Mucosa of descending colon (tissue), 3 donors: ENCODE measurements around the gene RIN3. TPM values are rescaled to one million over a fixed set of nuclear protein-coding genes. Genes with fewer than 3 reads are reported as not detected.

ENCODE experiments used
- ATAC-seq: fragments of 200-7000 bp; cut with Tn5 transposase; one replicate; pipeline ENCODE4 v1.9.1; 2020; ENCODE audit warnings: mild to moderate bottlenecking, moderate library complexity
- DNase-seq, 3 donors: peaks; one replicate each; pipeline ENCODE4 v3.0.0-alpha.2; 2020
- H3K36me3 ChIP-seq: fragments of 200-600 bp; one replicate; pipeline ENCODE4 v1.8.0; 2021; ENCODE audit warnings: low read depth, mild to moderate bottlenecking
- H3K4me1 ChIP-seq: fragments of 200-600 bp; one replicate; pipeline ENCODE4 v1.8.0; 2021; ENCODE audit warnings: low read depth, mild to moderate bottlenecking
- H3K4me3 ChIP-seq: fragments of 200-600 bp; one replicate; pipeline ENCODE4 v1.8.0; 2021; ENCODE audit warnings: mild to moderate bottlenecking
- H3K9me3 ChIP-seq: fragments of 200-600 bp; one replicate; pipeline ENCODE4 v1.8.0; 2021; ENCODE audit warnings: mild to moderate bottlenecking
- intact Hi-C, 2 donors: fragments of 100-400 bp; cut with DNase I in 1 of 2; cut with micrococcal nuclease in 1 of 2; formaldehyde crosslinking; loops; one replicate each; pipeline versions ENCODE4 v1.11.0 to v1.11.1; 2022; cut with DNase I, micrococcal nuclease
- total RNA-seq, 3 donors: library from RNA; stranded (reverse); fragmentation: NEBNext Ultra II Directional in 2 of 3; extraction: Animal tissue kit (Norgen Biotek cat#: 25700) in 2 of 3; gene quantifications; one replicate each; pipeline versions ENCODE4 v1.2.1 to v1.2.4, GENCODE V29; 2021 to 2023
- TF ChIP-seq, protein P1 (sequence below): fragments of 200-600 bp; IDR thresholded peaks from one replicate; pipeline ENCODE4 v1.8.0; 2022; ENCODE audit warnings: antibody characterized with exemption, mild to moderate bottlenecking
- donor health status: DM: no; HTN: no; CAD: no; lungs with moderate emphysema.
- donor health status: DM: no; HTN: no; CAD: no.
- donor health status: DM: no; HTN: yes; CAD: no.

The RIN3 gene
- total RNA-seq, 3 donors from 2014 or later = 26.2 to 51.0 (median 32.9) TPM

DNA sequence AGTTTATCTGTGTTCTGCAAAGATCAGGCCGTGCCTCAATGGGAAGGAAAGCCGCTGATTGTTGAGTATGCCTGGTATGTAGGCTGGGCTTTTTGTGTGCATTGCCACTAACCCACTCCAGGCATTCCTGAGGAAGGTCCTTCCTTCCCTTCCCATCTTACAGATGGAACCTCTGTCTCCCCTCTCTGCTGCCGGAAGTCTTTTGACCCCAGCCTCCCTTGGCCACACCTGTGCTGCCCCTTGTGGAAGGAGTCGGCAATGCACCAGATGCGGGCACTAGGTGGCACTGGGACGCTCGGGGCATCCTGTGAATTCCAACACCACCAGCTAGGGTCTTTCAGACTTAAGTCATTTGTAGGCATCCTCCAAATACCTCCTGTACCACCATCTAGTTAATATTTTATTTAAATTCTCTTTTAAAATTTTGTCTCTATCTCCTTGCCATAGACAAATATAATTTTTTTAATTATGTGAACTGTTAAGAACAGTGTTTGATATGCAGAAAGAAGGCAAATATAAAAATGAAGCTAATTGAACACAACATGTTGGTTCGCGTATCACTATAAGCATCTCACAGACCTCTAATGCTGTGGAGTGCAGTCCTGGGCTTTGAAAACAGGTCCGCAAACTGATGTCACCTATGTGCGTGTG lies 99.6 kb downstream of the RIN3 start:
- ATAC-seq = no peak
- no peaks in the 10 kb centered on the region for H3K9me3 ChIP-seq
- H3K4me1 ChIP-seq = peaks cover 16% of the 10 kb centered on the region
- no peaks in the 10 kb centered on the region for H3K36me3 ChIP-seq
- TF ChIP-seq, protein P1, sequence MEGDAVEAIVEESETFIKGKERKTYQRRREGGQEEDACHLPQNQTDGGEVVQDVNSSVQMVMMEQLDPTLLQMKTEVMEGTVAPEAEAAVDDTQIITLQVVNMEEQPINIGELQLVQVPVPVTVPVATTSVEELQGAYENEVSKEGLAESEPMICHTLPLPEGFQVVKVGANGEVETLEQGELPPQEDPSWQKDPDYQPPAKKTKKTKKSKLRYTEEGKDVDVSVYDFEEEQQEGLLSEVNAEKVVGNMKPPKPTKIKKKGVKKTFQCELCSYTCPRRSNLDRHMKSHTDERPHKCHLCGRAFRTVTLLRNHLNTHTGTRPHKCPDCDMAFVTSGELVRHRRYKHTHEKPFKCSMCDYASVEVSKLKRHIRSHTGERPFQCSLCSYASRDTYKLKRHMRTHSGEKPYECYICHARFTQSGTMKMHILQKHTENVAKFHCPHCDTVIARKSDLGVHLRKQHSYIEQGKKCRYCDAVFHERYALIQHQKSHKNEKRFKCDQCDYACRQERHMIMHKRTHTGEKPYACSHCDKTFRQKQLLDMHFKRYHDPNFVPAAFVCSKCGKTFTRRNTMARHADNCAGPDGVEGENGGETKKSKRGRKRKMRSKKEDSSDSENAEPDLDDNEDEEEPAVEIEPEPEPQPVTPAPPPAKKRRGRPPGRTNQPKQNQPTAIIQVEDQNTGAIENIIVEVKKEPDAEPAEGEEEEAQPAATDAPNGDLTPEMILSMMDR = peak; percentile 47
- DNase-seq = peak in 2 of 3 donors; percentile 65 to 74
- H3K4me3 ChIP-seq = no peak overlapping the region
- intact Hi-C loops = no loop called here

DNA sequence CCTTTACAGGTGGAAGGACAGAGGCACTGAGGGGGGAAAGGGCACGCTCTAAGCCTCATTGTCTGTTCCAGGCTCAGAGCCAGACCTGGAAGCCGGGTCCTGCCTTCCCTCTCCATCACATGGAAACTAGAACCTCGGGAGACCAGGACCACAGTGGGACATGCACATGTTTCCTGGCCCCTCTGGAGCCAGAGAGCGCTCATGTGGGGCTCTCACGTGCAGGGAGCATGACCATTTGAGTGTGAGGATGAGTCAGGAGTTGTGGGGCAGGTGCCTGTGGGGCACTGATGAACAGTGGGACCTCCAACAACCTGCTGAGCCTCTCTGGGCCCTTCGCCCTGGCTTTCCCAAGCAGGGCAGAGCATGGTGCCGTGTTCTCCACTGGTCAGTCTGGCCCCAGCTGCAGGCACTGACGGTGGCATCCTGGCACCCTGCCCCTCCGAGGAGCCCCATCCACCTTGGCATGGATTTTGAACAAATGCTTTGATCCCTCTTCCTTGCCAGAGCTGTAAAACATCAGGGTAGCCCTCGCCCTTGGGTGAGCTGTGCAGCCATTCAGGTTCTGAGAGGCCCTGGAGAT lies 100.2 kb downstream of the RIN3 start:
- TF ChIP-seq, protein P1 = no peak
- DNase-seq (no peak), ATAC-seq (no peak)
- Histone ChIP-seq H3K9me3 (no peaks in the 10 kb centered on the region), H3K4me3 (no peak overlapping the region), H3K36me3 (no peaks in the 10 kb centered on the region), H3K4me1 (peaks cover 12% of the 10 kb centered on the region)
- intact Hi-C loops = no loop called here

DNA sequence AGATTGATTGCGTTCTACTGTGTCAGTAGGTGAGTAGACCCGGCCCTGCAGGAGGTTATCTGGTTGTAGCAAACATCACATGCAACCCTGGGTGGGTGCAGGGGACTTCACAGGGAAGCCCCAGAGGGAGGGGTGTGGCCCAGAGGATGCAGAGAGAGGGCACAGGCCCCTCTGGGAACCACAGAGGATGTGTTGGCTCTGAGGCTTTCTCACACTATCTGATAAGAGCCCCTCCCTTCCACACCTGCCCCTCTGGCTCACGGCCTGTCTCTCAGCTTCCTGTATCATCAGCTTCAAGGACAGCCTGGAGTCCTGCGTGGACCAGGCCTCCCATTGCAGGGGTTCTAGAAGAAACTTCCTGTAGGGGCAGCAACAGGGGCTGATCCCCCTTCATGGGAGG lies 101.9 kb downstream of the RIN3 start:
- intact Hi-C loops = no loop called here
- TF ChIP-seq, protein P1 = no peak
- DNase-seq = peak in 2 of 3 donors; percentile 26 to 73
- H3K4me3 ChIP-seq = no peak overlapping the region
- H3K4me1 ChIP-seq = peaks cover 10% of the 10 kb centered on the region
- H3K36me3 ChIP-seq = no peaks in the 10 kb centered on the region
- no peaks in the 10 kb centered on the region for H3K9me3 ChIP-seq
- peak; percentile 64 for ATAC-seq

- intact Hi-C loops = no loop called here
- H3K4me1 ChIP-seq = peaks cover 4% of the 10 kb centered on the region
- TF ChIP-seq, protein P1 = no peak
- H3K36me3 ChIP-seq = no peaks in the 10 kb centered on the region
- DNase-seq (no peak), ATAC-seq (peak; percentile 22)
- no peak overlapping the region for H3K4me3 ChIP-seq
- no peaks in the 10 kb centered on the region for H3K9me3 ChIP-seq
These were observed 102.6 kb downstream of the RIN3 start for GRCh38 chr14:92616178-92616577.

- ATAC-seq = no peak
- Histone ChIP-seq H3K36me3 (no peaks in the 10 kb centered on the region), H3K4me1 (no peaks in the 10 kb centered on the region), H3K9me3 (peaks cover 12% of the 10 kb centered on the region), H3K4me3 (no peak overlapping the region)
- no peak for DNase-seq
- intact Hi-C loops = no loop called here
- TF ChIP-seq, protein P1 = no peak
These were observed 104.0 kb downstream of the RIN3 start for GRCh38 chr14:92617581-92617980.
